Measurements from ENCODE around the gene ZNF597.

DNA sequence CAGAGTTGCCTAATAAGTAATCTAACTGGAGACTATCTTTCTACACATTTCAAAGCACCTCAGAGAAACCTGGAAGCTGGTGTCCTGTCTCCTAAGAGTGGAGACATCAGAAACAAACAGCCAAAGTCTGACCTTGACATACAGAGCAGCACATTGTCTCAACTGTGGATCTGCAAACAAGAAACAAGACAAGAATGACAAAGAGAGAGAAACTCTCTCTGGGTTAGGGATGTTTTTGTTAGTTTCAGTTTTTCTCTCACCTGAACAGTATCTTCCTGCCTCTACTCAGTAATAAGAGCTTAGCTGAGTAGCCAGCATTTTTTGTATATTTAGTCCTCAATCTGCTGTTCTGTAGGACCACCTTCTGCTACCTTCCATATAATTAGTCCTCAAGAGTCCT is 8.9 kb downstream of the ZNF597 start:
- TF ChIP-seq, protein P1, sequence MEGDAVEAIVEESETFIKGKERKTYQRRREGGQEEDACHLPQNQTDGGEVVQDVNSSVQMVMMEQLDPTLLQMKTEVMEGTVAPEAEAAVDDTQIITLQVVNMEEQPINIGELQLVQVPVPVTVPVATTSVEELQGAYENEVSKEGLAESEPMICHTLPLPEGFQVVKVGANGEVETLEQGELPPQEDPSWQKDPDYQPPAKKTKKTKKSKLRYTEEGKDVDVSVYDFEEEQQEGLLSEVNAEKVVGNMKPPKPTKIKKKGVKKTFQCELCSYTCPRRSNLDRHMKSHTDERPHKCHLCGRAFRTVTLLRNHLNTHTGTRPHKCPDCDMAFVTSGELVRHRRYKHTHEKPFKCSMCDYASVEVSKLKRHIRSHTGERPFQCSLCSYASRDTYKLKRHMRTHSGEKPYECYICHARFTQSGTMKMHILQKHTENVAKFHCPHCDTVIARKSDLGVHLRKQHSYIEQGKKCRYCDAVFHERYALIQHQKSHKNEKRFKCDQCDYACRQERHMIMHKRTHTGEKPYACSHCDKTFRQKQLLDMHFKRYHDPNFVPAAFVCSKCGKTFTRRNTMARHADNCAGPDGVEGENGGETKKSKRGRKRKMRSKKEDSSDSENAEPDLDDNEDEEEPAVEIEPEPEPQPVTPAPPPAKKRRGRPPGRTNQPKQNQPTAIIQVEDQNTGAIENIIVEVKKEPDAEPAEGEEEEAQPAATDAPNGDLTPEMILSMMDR (conservative IDR thresholded peaks at IDR 0.05 in 1 of 2, IDR thresholded peaks at IDR 0.05 in 1 of 2; ENCODE audit: low read depth in 1 of 2, low read length in 2 of 2): no peak
- TF ChIP-seq EZH2 (IDR thresholded peaks at IDR 0.05; ENCODE audit: low read length, missing control alignments): no peak

All from fibroblast of lung (primary cell).